NCI-H345 treated with DMSO at 0.1 percent for 48 hours (cell line): ENCODE data around the gene VMAC.
A peak's percentile ranks its signal among the peaks of the same experiment; 100 is the strongest.

Experiments used
- DNase-seq: peaks from one replicate; lab custom pipeline; 2025; ENCODE audit not compliant: unreplicated experiment; lab: John Stamatoyannopoulos, UW

The VMAC gene

GRCh38 chr19:5903624-5904351 lies 884 bp upstream of the VMAC start, which contains the start of gene NDUFA11:
Gene NDUFA11 (minus strand): TSS chr19:5903790. CDS start chr19:5903708, 82 bp downstream.
- DNase-seq = peak; percentile 99

- DNase-seq = no peak
These were observed 574 bp downstream of the VMAC start for GRCh38 chr19:5905114-5905778.

- no peak for DNase-seq
These were observed 2.6 kb downstream of the VMAC start for GRCh38 chr19:5907241-5907640.

- DNase-seq = no peak
These were observed 4.2 kb downstream of the VMAC start for GRCh38 chr19:5908773-5909442.

- no peak for DNase-seq
These were observed 5.9 kb downstream of the VMAC start for GRCh38 chr19:5910638-5910907.

GRCh38 chr19:5911366-5911765 lies 6.7 kb downstream of the VMAC start:
- DNase-seq = no peak

- DNase-seq = no peak
These were observed 9.2 kb downstream of the VMAC start, which contains the start of gene CAPS for GRCh38 chr19:5913739-5914357. Gene CAPS (plus strand): TSS chr19:5914254. CDS start chr19:5914407, 153 bp downstream.

GRCh38 chr19:5914358-5914774 lies 9.7 kb downstream of the VMAC start:
- no peak for DNase-seq

- no peak for DNase-seq
These were observed 10.5 kb downstream of the VMAC start for GRCh38 chr19:5914946-5915781.

GRCh38 chr19:5915782-5916165 lies 11.1 kb downstream of the VMAC start:
- no peak for DNase-seq

- no peak for DNase-seq
These were observed 11.6 kb downstream of the VMAC start for GRCh38 chr19:5916181-5916708.

GRCh38 chr19:5917431-5918107 lies 12.9 kb downstream of the VMAC start:
- DNase-seq = no peak

GRCh38 chr19:5918463-5919079 lies 13.9 kb downstream of the VMAC start:
- no peak for DNase-seq

GRCh38 chr19:5921516-5922160 lies 17.0 kb downstream of the VMAC start:
- no peak for DNase-seq

- no peak for DNase-seq
These were observed 17.5 kb downstream of the VMAC start for GRCh38 chr19:5922161-5922545.

- no peak for DNase-seq
These were observed 18.7 kb downstream of the VMAC start for GRCh38 chr19:5923356-5923755.

- DNase-seq = no peak
These were observed 21.3 kb downstream of the VMAC start for GRCh38 chr19:5925830-5926427.

- DNase-seq = no peak
These were observed 22.2 kb downstream of the VMAC start for GRCh38 chr19:5926641-5927440.
